ENCODE results near the gene EPS8L3. TPM values are rescaled to one million over a fixed set of nuclear protein-coding genes. Genes with fewer than 3 reads are reported as not detected.

Gene EPS8L3
- total and polyA plus RNA-seq, 9 of the 15 experiments (the other 6 are each of a cell fraction or from before 2014, with no cell fraction given), result 0.09 to 0.42 (median 0.14) TPM; not detected in 5

DNA sequence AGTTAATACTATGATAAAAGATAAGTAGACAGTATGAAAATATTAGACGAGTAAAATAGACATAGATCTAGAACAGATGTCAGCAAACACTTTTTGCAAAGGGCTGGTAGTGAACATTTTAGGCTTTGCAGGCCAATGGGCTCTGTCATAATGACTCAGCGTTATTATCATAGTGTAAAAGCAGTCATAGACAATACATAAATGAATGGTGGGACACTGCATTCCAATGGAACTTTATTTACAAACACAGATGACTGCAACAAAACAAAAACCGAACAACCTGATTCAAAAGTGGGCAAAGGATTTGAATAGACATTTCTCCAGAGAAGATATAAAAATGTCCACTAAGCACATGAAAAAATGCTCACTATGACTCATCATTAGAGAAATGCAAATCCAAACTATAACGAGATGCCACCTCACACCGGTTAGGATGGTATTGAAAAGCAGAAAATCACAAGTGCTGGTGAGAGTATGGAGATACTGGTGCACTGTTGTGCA lies 44.3 kb downstream of the EPS8L3 start (continued):
- TF ChIP-seq, protein P1, sequence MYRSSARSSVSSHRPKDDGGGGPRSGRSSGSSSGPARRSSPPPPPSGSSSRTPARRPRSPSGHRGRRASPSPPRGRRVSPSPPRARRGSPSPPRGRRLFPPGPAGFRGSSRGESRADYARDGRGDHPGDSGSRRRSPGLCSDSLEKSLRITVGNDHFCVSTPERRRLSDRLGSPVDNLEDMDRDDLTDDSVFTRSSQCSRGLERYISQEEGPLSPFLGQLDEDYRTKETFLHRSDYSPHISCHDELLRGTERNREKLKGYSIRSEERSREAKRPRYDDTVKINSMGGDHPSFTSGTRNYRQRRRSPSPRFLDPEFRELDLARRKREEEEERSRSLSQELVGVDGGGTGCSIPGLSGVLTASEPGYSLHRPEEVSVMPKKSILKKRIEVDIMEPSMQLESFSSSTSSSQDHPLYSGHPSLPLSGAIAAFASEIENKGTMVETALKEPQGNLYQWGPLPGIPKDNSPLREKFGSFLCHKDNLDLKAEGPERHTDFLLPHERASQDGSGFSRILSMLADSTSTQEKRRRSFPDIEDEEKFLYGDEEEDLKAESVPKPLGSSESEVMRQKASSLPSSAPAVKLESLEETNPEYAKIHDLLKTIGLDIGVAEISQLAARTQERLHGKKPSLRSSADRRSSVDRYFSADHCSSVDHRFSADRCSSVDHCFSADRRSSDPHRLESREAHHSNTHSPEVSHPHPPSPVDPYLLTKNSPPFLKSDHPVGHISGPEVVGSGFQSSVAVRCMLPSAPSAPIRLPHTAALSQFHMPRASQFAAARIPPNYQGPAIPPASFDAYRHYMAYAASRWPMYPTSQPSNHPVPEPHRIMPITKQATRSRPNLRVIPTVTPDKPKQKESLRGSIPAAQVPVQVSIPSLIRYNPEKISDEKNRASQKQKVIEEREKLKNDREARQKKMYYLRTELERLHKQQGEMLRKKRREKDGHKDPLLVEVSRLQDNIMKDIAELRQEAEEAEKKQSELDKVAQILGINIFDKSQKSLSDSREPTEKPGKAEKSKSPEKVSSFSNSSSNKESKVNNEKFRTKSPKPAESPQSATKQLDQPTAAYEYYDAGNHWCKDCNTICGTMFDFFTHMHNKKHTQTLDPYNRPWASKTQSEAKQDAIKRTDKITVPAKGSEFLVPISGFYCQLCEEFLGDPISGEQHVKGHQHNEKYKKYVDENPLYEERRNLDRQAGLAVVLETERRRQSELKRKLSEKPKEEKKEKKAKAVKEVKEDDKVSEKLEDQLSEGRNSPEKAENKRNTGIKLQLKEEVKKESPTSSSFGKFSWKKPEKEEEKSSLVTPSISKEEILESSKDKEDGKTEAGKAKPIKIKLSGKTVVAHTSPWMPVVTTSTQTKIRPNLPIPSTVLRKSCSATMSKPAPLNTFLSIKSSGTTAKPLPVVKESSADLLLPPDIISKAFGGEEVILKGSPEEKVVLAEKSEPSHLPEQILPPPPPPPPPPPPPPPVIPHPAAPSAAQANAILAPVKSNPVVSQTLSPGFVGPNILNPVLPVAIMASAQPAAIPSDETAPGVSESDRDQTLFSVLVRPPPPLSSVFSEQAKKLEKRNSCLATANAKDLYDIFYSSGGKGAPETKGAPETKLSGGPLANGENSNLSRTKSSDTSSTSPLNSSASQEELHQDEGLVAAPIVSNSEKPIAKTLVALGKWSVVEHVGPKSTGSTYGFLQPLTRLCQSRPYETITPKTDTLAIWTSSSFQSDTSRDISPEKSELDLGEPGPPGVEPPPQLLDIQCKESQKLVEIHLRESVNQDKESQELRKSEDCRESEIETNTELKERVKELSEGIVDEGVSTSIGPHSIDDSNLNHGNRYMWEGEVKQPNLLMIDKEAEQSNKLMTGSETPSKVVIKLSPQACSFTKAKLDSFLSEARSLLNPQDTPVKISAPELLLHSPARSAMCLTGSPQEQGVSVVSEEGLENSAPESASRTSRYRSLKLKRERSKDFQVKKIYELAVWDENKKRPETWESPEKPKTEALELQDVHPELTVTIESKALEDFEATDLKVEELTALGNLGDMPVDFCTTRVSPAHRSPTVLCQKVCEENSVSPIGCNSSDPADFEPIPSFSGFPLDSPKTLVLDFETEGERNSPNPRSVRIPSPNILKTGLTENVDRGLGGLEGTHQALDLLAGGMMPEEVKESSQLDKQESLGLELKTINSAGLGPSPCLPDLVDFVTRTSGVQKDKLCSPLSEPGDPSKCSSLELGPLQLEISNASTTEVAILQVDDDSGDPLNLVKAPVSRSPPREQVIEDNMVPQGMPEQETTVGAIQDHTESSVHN (IDR thresholded peaks at IDR 0.05; ENCODE audit: borderline replicate concordance in 1 of 2, low read depth in 1 of 2), result 0 out of 4 replicates have a peak, but pooled peaks of 1 of the 2 experiments have one; percentile 14
- TF ChIP-seq HDAC2 (IDR thresholded peaks at IDR 0.05) (peak; percentile 76; the same call in 1 of the 2 replicates), PTRF (tag; IDR thresholded peaks at IDR 0.05) (peak; percentile 58; the same call in 1 of the 2 replicates), ZNF384 (IDR thresholded peaks at IDR 0.05; ENCODE audit: low read depth, low read length) (peak; percentile 35), ARID1B (IDR thresholded peaks at IDR 0.05) (peak; percentile 84), RNF2 (IDR thresholded peaks at IDR 0.05) (no peak), FOSL1 (tag; conservative IDR thresholded peaks at IDR 0.05) (peak; percentile 88), ZFX (CRISPR knock-in tag; IDR thresholded peaks at IDR 0.05) (peak; percentile 48)
- TF ChIP-seq, protein P2, sequence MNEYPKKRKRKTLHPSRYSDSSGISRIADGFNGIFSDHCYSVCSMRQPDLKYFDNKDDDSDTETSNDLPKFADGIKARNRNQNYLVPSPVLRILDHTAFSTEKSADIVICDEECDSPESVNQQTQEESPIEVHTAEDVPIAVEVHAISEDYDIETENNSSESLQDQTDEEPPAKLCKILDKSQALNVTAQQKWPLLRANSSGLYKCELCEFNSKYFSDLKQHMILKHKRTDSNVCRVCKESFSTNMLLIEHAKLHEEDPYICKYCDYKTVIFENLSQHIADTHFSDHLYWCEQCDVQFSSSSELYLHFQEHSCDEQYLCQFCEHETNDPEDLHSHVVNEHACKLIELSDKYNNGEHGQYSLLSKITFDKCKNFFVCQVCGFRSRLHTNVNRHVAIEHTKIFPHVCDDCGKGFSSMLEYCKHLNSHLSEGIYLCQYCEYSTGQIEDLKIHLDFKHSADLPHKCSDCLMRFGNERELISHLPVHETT (CRISPR knock-in tag; conservative IDR thresholded peaks at IDR 0.05 in 1 of 2, IDR thresholded peaks at IDR 0.05 in 1 of 2), result peak in 1 of 2 experiments; percentile 70; a peak in 2 of 4 replicates
- TF ChIP-seq, protein P3, sequence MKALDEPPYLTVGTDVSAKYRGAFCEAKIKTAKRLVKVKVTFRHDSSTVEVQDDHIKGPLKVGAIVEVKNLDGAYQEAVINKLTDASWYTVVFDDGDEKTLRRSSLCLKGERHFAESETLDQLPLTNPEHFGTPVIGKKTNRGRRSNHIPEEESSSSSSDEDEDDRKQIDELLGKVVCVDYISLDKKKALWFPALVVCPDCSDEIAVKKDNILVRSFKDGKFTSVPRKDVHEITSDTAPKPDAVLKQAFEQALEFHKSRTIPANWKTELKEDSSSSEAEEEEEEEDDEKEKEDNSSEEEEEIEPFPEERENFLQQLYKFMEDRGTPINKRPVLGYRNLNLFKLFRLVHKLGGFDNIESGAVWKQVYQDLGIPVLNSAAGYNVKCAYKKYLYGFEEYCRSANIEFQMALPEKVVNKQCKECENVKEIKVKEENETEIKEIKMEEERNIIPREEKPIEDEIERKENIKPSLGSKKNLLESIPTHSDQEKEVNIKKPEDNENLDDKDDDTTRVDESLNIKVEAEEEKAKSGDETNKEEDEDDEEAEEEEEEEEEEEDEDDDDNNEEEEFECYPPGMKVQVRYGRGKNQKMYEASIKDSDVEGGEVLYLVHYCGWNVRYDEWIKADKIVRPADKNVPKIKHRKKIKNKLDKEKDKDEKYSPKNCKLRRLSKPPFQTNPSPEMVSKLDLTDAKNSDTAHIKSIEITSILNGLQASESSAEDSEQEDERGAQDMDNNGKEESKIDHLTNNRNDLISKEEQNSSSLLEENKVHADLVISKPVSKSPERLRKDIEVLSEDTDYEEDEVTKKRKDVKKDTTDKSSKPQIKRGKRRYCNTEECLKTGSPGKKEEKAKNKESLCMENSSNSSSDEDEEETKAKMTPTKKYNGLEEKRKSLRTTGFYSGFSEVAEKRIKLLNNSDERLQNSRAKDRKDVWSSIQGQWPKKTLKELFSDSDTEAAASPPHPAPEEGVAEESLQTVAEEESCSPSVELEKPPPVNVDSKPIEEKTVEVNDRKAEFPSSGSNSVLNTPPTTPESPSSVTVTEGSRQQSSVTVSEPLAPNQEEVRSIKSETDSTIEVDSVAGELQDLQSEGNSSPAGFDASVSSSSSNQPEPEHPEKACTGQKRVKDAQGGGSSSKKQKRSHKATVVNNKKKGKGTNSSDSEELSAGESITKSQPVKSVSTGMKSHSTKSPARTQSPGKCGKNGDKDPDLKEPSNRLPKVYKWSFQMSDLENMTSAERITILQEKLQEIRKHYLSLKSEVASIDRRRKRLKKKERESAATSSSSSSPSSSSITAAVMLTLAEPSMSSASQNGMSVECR (CRISPR knock-in tag; IDR thresholded peaks at IDR 0.05), result no peak
- TF ChIP-seq, protein P4, sequence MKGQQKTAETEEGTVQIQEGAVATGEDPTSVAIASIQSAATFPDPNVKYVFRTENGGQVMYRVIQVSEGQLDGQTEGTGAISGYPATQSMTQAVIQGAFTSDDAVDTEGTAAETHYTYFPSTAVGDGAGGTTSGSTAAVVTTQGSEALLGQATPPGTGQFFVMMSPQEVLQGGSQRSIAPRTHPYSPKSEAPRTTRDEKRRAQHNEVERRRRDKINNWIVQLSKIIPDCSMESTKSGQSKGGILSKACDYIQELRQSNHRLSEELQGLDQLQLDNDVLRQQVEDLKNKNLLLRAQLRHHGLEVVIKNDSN (CRISPR knock-in tag; IDR thresholded peaks at IDR 0.05), result no peak
